Measurements from ENCODE around the gene CFAP92.

The CFAP92 gene

GRCh38 chr3:128988286-128988685 is 5.6 kb downstream of the CFAP92 start:
- no peak for DNase-seq (ENCODE audit: low spot score)

GRCh38 chr3:128987302-128988100 is 6.4 kb downstream of the CFAP92 start:
- no peak for DNase-seq (ENCODE audit: low spot score)

GRCh38 chr3:128984596-128984995 is 9.3 kb downstream of the CFAP92 start:
- DNase-seq (ENCODE audit: low spot score) = no peak

DNA sequence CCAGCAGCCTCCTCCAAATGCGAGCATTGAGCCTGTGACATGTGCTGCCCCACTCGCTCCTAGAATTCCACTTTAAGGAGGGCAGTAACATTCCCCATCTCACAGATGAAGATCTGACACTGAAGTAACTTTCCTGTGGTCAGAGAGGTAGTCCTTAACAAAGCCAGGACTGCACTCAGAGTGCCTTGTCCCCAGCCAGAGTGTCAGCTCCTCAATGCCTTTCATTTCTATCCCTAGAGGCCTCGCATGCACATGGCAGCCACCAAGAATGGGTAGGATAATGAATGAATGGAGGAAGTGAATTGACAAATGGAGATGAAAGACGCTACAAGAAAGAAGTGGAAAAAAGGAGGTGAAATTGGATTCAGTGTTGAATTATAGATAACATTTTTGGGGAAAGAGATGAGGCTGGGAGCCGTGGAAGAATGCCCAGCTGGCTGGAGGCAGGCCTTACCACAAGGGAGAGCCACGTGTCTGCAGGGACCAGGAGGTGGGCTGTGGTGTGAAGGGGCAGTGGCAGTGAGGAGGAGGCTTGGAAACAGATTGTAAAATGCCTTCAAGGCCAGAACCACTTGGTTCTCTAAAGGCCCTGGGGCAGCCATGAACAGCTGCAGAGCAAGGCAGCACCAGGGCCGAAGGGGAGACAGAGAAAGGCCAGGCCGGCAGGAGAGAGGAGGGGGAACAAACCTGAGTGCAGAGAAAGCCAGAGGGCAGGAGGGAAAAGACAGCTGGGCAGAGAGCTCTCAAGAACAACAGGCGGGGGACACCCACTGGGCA is 10.4 kb downstream of the CFAP92 start:
- no peak for DNase-seq (ENCODE audit: low spot score)

DNA sequence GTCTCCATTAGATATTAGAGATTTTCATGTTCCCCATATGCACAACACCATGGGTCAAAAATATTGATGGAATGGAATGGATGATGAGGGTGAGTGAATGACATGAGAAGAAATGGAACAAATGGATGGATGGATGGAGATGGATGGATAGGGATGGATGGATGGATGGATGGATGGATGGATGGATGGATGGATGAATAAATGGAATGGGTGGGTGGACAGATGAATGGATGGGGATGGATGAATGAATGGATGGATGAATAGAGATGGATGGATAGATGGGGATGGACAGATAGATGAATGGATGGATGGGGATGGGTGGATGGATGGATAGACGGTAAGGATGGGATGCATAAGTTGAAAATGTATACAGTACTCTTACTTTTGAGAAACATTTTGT is 18.6 kb downstream of the CFAP92 start:
- DNase-seq (ENCODE audit: low spot score) = no peak

GRCh38 chr3:128973988-128974564 is 19.8 kb downstream of the CFAP92 start:
- DNase-seq (ENCODE audit: low spot score) = no peak

DNA sequence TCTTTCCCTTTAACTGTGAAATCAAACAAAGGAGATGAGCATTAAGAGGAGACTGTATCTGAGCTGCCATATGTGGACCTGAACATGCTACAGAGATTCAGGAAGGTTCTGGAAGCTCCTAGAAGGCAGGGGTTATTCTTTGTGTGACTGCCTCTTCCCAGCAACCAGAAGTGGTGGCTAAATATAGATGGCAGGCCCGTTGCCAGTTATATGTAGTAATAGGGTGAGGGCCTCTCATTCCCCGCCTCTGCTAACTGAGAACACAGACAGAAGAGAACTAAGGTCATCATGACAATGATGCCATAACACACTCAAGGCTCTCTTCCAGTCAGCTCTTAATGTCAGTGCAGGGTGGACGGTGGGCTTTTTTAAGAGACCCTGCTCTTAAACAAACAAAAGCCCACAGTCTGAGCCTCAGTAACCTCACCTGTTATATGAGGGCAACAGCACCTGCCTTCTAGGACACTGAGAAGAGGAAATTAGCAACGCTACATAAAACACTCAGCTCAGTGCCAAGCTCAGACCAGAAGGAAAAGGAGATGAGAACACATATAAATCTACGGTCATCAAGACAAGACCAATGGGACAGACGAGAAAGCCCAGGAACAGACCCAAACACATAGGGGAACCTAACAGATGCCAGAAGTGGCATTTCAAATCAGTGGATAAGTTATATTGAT is 22.3 kb downstream of the CFAP92 start:
- no peak for DNase-seq (ENCODE audit: low spot score)

GRCh38 chr3:128970740-128971047 is 23.2 kb downstream of the CFAP92 start:
- no peak for DNase-seq (ENCODE audit: low spot score)

- no peak for DNase-seq (ENCODE audit: low spot score)
Measured at GRCh38 chr3:128969993-128970739, 23.7 kb downstream of the CFAP92 start.

DNA sequence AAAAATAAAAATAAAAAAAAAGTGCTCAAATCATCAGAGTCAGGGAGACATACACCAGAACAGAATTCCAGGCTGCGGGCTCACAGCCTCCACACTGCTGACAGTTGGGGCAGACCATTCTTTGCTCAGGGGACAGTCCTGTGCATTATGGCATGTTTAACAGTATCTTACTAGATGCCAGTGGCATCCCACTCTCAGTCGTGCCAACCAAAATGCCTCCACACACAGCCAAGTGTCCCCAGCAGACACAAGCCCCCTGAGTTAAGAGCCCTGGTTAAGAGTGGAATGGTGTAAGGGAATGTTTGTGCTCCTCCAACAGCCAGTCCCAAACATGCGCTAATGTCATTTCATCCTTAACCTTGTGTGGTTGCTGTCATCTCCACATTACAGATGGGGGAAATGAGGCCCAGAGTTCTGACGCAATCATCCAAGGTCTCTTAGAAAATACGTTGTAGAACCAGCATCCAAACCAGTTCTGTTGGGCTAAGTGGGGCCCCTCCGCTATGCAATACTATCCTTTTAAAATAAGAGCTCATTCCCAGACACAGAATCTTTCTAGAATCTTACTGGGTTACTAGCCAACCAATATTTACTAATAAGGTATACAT is 26.0 kb downstream of the CFAP92 start:
- no peak for DNase-seq (ENCODE audit: low spot score)

DNA sequence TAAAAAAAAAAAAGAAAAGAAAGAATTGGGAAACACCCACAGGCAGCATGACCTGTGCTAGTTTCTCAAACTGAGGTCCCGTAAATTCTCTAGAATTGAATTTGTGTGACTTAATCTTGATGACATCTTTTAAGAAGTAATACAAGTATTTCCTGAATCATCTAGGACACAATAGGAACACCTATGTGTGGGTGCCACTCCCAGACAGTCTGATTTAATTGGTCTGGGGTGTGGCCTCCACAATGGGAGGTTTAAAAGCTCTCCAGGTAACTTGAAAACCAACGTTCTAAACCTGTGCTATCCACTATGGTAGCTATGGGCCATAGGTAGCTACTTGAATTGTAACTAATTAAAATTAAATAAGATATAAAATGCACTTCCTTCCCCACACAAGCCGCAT is 28.1 kb downstream of the CFAP92 start:
- no peak for DNase-seq (ENCODE audit: low spot score)

DNA sequence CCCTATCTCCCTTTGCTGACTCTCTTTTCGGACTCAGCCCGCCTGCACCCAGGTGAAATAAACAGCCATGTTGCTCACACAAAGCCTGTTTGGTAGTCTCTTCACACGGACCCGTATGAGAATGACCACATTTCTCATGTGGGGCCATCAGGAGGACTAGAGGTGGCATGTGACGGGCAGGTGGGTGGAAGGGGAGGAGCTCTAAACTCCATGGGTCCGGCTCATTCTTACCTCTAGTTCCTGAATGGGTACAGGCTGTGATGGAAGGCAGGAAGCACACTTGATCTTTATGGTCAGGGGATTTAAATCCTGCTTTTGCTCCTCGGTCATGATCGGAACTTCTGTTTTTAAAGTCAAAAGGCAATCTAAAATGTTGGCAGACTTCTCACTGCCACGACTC is 28.6 kb downstream of the CFAP92 start:
- no peak for DNase-seq (ENCODE audit: low spot score)

DNA sequence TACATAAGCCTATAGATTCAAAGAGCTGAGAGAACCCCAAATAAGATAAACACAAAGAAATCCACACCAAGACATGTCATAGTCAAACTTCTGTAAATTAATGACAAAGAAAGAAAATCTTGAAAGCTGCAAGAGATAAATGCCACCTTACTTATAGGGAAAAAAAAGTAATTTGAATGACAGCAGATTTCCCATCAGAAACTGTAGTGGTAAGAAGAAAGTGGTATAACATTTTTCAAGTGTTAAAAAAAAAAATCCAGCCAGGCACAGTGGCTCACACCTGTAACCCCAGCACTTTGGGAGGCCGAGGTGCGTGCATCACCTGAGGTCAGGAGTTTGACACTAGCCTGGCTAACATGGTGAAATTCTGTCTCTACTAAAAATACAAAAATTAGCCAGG is 37.4 kb downstream of the CFAP92 start:
- DNase-seq (ENCODE audit: low spot score) = no peak

DNA sequence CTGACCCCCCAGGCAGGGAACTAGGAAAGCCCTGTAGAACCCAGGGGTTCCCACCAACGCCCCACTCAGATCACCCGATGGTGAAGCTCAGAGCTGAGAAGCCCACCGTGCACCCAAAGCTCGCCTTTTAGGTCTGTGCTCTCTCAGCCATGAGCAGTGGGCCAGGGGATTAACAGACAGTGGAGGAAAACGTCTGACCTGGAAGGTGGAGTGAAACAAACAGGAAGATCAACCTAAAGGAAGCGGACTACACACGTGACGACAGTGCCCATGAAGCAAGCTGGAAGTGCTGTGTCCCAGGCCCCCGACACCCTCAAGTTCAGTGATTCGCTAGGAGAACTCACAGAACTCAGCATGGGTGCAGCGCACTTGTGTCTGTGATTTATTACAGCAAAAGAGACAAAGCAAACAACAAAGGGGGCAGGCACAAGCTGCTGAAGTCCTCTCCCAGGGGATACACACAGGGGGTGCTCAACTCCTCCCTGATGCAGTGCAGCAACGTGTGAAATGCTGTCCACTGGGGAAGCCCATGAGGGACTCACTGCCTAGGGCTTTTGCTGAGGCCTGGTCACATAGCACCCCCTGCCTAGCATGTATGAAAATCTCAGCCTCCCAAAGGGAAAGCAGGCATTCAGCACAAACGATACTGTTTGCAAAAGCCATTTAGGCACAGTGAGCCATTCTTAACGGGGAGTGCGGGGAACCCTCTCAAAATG is 43.5 kb downstream of the CFAP92 start:
- DNase-seq (ENCODE audit: low spot score) = no peak

DNA sequence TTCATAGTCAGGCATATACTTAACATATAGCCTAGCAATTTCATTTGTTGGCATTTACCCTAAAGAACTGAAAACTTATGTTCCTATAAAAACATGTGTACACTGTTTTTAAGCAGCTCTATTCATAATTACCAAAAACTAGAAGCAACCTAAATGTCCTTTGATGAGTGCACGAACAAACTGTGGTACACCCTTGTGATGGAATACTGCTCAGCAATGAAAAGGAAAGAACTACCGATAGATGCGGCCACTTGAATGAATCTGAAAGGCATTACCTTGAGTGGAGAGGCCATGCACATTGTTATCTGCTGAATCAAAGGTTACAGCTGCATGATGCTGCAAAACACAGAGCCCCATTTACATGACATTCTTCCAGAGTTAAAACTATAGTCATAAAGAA is 44.7 kb downstream of the CFAP92 start:
- DNase-seq (ENCODE audit: low spot score) = no peak

DNA sequence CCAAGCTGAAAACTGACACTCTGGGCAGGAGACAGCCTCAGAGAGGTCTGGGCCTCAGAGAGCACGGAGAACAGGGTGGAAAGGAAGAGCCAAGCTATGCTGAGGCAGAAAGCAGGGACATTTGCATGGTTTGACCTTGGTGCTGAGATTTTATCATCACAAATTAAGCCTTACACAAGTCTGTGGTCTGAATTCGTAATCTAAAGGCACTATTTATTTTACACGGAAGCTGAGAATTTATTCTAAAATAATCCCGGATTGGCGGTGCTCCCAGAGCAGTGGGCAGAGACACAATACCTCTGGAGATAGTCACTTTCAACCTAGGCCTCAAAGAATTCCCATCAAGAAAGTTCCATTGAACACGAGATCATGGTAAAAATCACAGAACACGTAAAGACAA is 47.5 kb downstream of the CFAP92 start:
- no peak for DNase-seq (ENCODE audit: low spot score)

GRCh38 chr3:128945878-128946175 is 48.0 kb downstream of the CFAP92 start:
- DNase-seq (ENCODE audit: low spot score) = no peak

DNA sequence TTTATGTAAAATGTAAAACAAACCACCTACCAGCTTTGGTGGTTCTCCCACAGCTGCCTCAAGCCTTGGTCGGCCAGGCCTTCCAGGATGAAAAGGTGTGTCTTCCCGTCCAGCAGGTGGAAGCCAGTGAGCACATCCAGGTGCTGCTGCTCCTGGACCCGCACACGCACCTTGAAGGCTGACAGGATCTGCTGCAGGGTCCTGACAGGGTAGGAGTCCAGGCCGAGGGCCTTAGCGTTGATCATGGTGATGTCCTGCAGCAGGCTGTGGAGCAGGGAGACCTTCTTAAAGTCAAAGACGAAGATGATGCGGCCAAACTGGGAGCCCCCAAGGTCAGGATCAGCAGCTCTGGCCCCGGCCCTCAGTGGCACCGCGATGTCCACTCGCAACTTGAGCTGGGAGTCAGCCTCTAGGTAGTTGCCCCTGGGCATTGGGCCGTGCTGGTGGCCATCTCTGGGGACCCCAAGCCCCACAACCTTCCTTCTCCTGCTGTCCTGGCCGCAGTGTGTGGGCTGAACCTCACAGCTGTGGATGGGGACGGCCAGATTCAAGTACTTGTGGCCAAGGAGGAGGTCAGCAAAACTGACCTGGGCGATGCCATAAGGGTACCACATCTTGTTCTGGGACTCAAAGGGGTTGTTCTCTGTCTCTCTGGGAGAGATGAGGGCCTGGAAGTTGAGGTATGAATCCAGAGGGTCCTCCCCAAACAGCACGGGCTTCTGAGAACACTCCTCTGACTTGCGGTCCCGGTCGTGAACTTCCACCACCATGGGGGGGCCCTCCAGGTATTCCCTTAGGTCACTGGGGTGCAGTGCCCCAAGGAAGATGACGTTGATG is 48.6 kb downstream of the CFAP92 start:
- no peak for DNase-seq (ENCODE audit: low spot score)

DNA sequence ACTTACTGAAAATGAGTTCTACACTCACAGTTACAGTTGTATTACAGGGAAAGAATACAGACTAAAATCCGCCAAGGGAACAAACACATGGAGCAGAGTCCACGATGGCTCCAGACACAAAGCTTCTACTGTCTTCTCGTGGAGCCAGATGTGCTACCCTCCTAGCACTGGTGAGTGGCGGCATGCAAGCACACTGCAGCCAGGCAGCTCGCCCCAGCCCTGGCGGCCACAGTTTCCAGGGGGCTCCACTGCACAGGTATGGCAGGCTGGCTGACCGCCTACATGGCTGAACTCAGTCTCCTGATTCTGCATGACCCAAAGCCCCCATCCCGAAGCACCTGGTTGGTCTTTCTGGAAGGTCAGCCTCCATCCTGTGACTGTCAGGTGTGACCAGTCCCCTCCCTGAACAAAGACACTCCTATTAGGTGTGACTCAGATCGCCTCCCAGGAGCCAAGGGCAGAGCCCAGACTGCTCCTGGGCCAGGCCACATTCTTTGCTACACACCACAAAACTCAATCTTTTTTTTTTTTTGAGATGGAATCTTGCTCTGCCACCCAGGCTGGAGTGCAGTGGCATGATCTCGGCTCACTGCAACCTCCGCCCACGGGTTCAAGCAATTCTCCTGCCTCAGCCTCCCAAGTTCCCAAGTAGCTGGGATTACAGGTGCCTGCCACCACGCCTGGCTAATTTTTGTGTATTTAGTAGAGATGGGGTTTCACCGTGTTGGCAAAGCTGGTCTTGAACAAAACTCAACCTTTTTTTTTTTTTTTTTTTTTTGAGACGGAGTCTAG is 51.5 kb downstream of the CFAP92 start:
- no peak for DNase-seq (ENCODE audit: low spot score)
